Hepatocyte (in vitro differentiated cells): ENCODE data around the gene NAXD.
"Not testable (repeated sequence)": the region's sequence is repeated elsewhere in the genome, so short reads cannot be mapped to it uniquely, and the experiment has no call there.

Experiments used
- EZH2 ChIP-seq: fragments of 200-600 bp; sonication (generic); IDR thresholded peaks from 2 replicates; pipeline ENCODE4 v1.6.1; 2016; ENCODE audit warnings: antibody characterized with exemption, mild to moderate bottlenecking, borderline replicate concordance
- EZH2phosphoT487 ChIP-seq: fragments of 200-600 bp; sonication (generic); IDR thresholded peaks from one replicate; pipeline ENCODE4 v1.6.1; 2018; ENCODE audit warnings: antibody characterized with exemption, mild to moderate bottlenecking, low read depth, moderate library complexity; ENCODE audit not compliant: unreplicated experiment, severe bottlenecking
- TF ChIP-seq, protein P1 (sequence below): fragments of 200-600 bp; sonication (generic); IDR thresholded peaks from 2 replicates; pipeline ENCODE4 v1.5.1; 2016; ENCODE audit warnings: antibody characterized with exemption, mild to moderate bottlenecking; ENCODE audit not compliant: poor library complexity

DNA sequence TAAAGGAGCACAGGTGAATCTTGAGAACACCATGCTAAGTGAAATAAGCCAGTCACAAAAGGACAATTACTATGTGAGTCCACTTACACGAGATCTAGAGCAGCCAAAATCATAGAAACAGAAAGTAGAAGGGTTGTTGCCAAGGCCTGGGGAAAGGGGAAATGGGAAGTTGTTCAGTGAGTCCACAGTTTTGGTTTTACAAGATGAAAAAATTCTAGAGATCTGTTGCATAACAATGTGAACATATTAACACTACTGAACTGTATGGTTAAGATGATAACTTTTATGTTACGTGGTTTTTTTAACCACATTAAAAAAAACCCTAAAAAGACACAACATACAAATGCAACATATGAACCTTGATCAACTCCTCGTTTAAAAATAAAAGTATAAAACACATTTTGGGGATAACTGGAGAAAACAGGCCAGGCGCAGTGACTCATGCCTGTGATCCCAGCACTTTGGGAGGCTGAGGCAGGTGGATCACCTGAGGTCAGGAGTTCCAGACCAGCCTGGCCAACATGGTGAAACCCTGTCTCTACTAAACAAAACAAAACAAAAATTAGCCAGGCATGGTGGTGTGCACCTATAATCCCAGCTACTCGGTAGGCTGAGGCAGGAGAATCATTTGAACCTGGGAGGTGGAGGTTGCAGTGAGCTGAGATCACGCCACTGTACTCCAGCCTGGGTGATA is 43.0 kb downstream of the NAXD start:
- TF ChIP-seq, protein P1, sequence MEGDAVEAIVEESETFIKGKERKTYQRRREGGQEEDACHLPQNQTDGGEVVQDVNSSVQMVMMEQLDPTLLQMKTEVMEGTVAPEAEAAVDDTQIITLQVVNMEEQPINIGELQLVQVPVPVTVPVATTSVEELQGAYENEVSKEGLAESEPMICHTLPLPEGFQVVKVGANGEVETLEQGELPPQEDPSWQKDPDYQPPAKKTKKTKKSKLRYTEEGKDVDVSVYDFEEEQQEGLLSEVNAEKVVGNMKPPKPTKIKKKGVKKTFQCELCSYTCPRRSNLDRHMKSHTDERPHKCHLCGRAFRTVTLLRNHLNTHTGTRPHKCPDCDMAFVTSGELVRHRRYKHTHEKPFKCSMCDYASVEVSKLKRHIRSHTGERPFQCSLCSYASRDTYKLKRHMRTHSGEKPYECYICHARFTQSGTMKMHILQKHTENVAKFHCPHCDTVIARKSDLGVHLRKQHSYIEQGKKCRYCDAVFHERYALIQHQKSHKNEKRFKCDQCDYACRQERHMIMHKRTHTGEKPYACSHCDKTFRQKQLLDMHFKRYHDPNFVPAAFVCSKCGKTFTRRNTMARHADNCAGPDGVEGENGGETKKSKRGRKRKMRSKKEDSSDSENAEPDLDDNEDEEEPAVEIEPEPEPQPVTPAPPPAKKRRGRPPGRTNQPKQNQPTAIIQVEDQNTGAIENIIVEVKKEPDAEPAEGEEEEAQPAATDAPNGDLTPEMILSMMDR: not testable (repeated sequence)
- TF ChIP-seq EZH2, EZH2phosphoT487: not testable (repeated sequence)
